GM21737 (cell line): ENCODE data around the gene ABCC4.

Experiments
- ATAC-seq: cut with Tn5 transposase; IDR thresholded peaks from one replicate; pipeline ENCODE4 v1.9.1; 2021; ENCODE audit warnings: mild to moderate bottlenecking, moderate library complexity; ENCODE audit not compliant: unreplicated experiment

Gene ABCC4

GRCh38 chr13:95020298-95020987 is 280.8 kb downstream of the ABCC4 start:
- ATAC-seq: no peak

DNA sequence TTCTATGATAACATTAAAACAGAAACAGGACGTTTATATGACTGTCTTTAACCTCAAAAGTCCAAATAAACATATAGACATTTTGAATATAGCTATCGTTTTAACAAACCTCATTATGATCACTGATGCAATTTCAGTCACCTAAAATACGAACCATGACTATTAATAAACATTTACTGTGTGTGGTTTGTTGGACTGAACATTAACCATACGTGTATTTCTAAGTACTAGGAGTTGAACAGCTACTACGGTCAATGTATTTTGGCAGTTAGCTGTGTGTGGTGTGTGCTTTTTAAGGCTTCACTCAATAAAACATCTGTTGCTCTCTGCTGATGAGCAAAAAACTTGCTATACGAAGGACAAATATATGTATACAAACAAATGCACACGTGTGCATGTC is 281.4 kb downstream of the ABCC4 start:
- no peak for ATAC-seq

DNA sequence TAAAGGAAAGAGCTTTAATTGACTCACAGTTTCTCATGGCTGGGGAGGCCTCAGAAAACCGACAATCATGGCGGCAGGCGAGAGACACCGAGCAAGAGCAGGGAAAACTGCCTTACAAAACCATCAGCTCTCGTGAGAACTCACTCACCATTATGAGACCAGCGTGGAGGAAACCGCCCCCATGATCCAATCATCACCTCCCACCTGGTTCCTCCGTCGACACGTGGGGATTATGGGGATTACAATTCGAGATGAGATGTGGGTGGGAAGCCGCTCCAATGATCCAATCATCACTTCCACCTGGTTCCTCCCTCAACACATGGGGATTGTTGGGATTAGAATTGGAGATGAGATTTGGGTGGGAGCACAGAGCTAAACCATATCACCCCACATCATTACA is 293.9 kb downstream of the ABCC4 start:
- ATAC-seq: no peak

DNA sequence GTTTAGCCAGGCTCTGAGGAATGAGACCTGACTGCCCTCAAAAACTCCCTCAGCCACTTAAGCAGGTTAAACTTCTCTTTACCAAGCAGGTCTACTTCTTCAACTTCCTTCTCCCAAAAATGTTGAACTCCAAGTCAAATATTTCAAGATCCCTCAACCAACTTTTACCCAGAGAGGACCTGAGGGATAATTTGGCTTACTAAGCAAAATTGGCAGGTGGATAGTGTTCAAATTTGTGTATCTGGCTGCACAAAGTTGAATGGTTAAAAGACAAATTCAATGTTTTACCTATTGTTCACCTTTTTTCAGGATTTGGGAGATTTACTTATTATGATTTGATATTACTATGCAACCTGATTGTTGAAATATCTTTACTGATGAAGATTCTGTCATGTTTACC is 296.0 kb downstream of the ABCC4 start:
- ATAC-seq: no peak

- no peak for ATAC-seq
Measured at GRCh38 chr13:95003019-95003813, 298.0 kb downstream of the ABCC4 start.

GRCh38 chr13:95002126-95002525 is 299.1 kb downstream of the ABCC4 start:
- no peak for ATAC-seq

GRCh38 chr13:94999871-95000270 is 301.4 kb downstream of the ABCC4 start:
- ATAC-seq: no peak

GRCh38 chr13:94997126-94997525 is 304.1 kb downstream of the ABCC4 start:
- ATAC-seq: no peak

DNA sequence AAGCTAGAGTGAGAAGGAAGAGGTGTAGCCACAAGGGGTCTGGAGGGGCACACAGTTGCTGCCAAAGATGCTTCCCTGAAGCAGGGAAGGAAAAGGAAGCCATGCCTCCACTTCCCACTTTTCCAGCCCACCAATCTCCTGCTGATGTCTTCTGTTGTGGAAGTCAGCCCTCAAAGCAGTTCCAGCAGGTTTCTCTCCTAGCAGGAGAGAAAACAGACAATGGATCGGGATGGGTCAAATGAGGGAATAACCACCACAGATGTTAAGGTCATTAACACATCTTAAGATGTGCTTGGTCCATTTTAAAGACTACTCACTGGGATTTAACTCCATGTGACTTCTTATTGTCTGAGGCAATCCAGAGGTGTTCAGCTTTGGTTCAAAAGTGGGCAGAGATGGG is 304.8 kb downstream of the ABCC4 start:
- no peak for ATAC-seq

GRCh38 chr13:94994506-94994905 is 306.7 kb downstream of the ABCC4 start:
- no peak for ATAC-seq

- ATAC-seq: no peak
Measured at GRCh38 chr13:94993616-94994015, 307.6 kb downstream of the ABCC4 start.

DNA sequence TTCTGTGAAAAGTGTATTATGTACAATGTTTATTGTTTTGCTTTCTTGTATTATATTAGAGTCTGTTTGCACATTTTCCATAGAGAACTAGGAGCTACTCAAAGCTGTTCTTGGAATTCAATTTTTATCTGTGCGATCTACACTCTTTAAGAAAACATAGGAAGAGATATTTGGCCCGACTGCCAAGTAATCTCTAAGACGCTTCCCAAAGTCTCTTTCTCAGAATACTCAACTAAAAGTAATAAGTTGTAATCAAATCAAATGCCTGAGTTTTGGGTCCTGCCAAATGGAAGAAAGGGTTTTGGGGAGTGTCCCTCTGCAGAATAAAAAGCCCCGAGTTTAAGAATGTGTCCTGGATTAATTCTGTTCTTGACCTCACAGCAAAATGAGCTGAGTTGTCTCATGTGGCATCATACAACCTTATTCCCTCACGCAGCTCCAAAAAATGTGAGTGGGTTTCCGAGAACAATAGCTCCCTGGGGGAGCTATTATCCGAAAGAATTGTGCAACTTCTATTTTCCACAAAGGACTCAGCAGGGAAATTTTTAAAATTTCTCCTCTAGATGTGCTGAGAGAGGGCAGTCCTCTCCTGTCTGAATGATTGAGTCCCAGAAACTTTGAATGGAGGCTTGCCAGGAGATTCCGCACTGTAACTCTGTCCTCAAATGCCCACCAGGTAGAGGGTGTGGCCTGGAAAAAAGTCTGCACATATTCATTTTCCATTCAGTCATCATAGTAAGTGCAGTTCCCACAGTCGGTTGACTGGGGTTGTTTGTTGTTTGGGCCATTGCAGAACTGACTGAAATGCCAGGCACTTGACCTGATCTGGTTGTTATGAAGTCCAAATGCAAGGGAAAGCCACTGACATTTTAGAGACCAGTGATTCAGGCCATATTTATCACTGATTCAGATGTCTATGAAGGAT is 309.0 kb downstream of the ABCC4 start:
- no peak for ATAC-seq

GRCh38 chr13:94988654-94989053 is 312.6 kb downstream of the ABCC4 start:
- no peak for ATAC-seq

DNA sequence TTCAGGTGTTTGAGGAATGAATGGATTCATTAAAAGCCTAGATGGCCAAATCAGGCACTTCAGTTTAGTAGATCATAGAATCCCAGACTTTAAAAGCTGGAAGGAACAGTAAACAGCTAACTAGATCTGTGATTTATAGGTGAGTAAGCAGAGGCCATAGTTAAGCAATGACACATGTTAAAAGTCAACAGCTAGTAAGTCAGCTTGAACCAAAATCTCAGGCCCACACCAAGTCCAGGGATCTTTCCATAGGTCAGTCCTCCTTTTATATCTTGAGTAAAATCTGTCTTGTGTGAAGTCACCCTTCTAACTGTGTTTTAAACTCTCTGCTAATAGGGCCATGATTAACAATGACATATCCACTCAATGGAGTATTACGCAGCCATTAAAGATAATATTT is 313.4 kb downstream of the ABCC4 start:
- ATAC-seq: no peak

GRCh38 chr13:94987081-94987480 is 314.2 kb downstream of the ABCC4 start:
- no peak for ATAC-seq

DNA sequence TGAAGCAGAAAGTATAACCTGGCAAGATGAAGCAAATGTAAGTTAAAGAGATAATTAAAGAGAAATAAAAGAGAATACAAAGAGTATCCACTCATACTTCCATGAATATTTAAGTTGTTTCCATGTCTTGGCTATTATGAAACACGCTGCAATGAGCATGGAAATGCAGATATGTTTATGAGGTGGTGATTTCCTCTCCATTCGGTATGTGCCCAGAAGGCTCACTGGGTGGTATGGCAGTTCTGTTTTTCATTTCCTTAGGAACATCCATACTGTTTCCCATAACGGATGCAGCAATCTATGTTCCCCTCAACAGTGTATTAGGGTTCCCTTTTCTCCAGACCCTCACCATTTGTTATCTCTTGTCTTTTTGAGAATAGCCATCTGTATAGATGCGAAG is 316.3 kb downstream of the ABCC4 start:
- ATAC-seq: no peak

- no peak for ATAC-seq
Measured at GRCh38 chr13:94978516-94978915, 322.7 kb downstream of the ABCC4 start.

GRCh38 chr13:94974015-94974951 is 327.0 kb downstream of the ABCC4 start:
- ATAC-seq: no peak

DNA sequence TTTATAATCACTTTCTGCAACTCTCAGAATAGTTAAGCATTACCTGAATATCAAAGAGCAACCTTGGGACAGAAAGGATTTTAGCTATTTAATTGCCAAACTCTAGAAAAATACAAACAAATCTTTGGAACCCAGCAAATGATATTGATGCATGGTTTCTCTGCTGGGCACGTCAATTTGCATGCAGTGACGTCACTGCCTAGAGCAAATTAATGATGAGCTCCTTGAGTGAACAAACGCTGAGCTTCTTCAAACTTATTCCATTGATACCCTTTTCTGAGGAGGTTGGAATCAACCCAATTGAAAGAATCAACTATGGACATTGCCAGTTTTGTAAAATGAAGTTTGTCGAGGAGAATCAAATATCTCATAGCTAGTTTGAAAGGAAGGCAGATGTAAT is 329.0 kb downstream of the ABCC4 start:
- ATAC-seq: no peak
